ENCODE results near the gene MICAL3.
"Not testable (repeated sequence)": the region's sequence is repeated elsewhere in the genome, so short reads cannot be mapped to it uniquely, and the experiment has no call there.

The MICAL3 gene

DNA sequence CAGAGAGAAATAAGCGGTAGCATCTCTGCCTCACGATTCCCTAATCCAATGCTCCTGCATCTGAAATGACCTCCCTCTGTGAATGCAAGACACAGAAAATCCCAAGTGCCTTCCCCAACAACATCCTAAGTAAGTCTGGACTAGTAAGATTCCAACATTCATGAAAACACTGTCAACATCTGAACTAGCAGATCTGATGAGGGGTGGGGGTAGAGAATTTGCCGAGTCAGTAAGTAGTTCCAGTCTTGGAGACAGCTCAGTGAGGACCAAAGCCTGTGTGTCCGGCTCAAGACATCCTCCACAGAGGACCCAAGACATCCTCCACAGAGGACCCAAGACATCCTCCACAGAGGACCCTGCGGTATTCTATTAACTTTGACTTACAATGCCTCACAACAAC, 259.5 kb downstream of the MICAL3 start:
- H3K36me3 Mint-ChIP-seq (ENCODE audit: low read depth); H3K27ac Mint-ChIP-seq; H3K9me3 Mint-ChIP-seq; H3K4me3 Mint-ChIP-seq: not testable (repeated sequence)
- H3K27me3 Mint-ChIP-seq (ENCODE audit: low read depth) = peaks cover 27% of the 10 kb centered on the region
- peaks cover 13% of the 10 kb centered on the region for H3K4me1 Mint-ChIP-seq (ENCODE audit: low read depth)

DNA sequence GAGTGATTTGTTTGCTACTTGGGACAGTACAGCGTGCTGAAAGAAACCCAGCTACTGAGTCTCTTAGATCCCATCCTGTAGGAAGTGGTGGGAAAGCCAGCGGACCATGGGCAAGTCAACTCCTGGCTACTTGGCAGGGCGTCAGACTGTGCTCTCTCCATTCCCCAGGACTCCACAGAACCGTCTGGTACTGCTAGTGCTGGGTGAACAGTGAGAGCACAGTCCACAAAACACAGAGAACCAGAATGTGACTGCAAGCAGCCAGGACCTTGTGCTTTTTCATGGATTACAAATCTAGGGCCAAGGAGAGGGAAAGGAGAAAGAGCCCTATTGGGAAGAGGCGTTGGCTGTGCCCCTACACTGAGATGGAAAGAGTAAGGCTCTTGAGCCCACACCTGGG, 260.3 kb downstream of the MICAL3 start:
- H3K9me3 Mint-ChIP-seq = no peaks in the 10 kb centered on the region
- no peak overlapping the region for H3K27ac Mint-ChIP-seq
- peaks cover 13% of the 10 kb centered on the region for H3K4me1 Mint-ChIP-seq (ENCODE audit: low read depth)
- peaks cover 24% of the 10 kb centered on the region for H3K27me3 Mint-ChIP-seq (ENCODE audit: low read depth)
- peaks cover 3% of the 10 kb centered on the region for H3K36me3 Mint-ChIP-seq (ENCODE audit: low read depth)
- no peak overlapping the region for H3K4me3 Mint-ChIP-seq

- not testable (repeated sequence) for H3K36me3 Mint-ChIP-seq (ENCODE audit: low read depth); H3K9me3 Mint-ChIP-seq; H3K4me3 Mint-ChIP-seq; H3K27ac Mint-ChIP-seq
- Mint-ChIP-seq H3K4me1 (ENCODE audit: low read depth) (peaks cover 13% of the 10 kb centered on the region), H3K27me3 (ENCODE audit: low read depth) (peaks cover 26% of the 10 kb centered on the region)
Observed at GRCh38 chr22:17763442-17763841, 260.9 kb downstream of the MICAL3 start.

DNA sequence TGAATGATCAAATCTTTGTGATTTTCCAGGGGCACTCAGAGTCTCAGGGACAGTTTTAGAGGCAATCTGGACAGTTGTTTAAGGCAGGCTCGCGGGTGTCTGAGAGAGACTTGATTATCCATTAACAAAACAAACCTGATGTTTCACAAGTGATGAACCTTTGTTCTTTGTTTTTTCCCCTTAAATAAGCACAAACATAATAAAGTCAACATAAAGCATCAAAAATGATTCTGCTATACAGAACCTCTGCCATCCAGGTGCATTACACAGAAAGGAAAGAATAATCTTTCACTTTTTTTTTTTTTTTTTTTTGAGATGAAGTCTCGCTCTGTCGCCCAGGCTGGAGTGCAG, 263.2 kb downstream of the MICAL3 start:
- H3K9me3 Mint-ChIP-seq = no peaks in the 10 kb centered on the region
- H3K4me3 Mint-ChIP-seq = no peak overlapping the region
- peaks cover 3% of the 10 kb centered on the region for H3K4me1 Mint-ChIP-seq (ENCODE audit: low read depth)
- H3K27ac Mint-ChIP-seq = no peak overlapping the region
- peaks cover 19% of the 10 kb centered on the region for H3K27me3 Mint-ChIP-seq (ENCODE audit: low read depth)
- peaks cover 3% of the 10 kb centered on the region for H3K36me3 Mint-ChIP-seq (ENCODE audit: low read depth)

- Mint-ChIP-seq H3K9me3 (no peaks in the 10 kb centered on the region), H3K4me3 (no peak overlapping the region), H3K27me3 (ENCODE audit: low read depth) (peaks cover 4% of the 10 kb centered on the region), H3K36me3 (ENCODE audit: low read depth) (no peaks in the 10 kb centered on the region), H3K27ac (no peak overlapping the region), H3K4me1 (ENCODE audit: low read depth) (no peaks in the 10 kb centered on the region)
Observed at GRCh38 chr22:17754233-17754925, 270.0 kb downstream of the MICAL3 start.

- H3K27ac Mint-ChIP-seq = no peak overlapping the region
- H3K36me3 Mint-ChIP-seq (ENCODE audit: low read depth) = no peaks in the 10 kb centered on the region
- H3K4me1 Mint-ChIP-seq (ENCODE audit: low read depth) = no peaks in the 10 kb centered on the region
- H3K9me3 Mint-ChIP-seq = no peaks in the 10 kb centered on the region
- H3K4me3 Mint-ChIP-seq = no peak overlapping the region
- H3K27me3 Mint-ChIP-seq (ENCODE audit: low read depth) = peaks cover 2% of the 10 kb centered on the region
Observed at GRCh38 chr22:17753401-17753989, 270.9 kb downstream of the MICAL3 start.

DNA sequence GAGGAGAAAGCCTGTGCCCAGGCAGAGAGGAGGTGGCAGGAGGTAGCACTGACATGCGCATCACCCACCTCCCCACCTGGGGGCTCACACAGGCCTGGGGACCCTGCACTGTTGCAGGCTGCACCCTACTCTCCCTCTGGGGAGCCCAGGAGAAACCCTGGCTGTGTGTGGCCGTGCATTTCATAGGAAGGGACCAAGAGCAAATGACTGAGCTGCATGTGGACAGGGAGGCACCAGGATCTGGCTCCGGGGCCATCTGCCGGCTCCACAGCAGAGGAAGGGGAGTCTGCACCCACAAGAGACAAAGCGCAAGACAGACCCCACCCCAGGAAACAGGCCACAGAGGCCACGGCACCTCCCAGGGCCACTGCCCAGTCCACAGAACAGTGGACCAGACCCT, 272.8 kb downstream of the MICAL3 start:
- no peaks in the 10 kb centered on the region for H3K27me3 Mint-ChIP-seq (ENCODE audit: low read depth)
- no peaks in the 10 kb centered on the region for H3K36me3 Mint-ChIP-seq (ENCODE audit: low read depth)
- no peaks in the 10 kb centered on the region for H3K4me1 Mint-ChIP-seq (ENCODE audit: low read depth)
- H3K9me3 Mint-ChIP-seq = no peaks in the 10 kb centered on the region
- H3K27ac Mint-ChIP-seq = no peak overlapping the region
- no peak overlapping the region for H3K4me3 Mint-ChIP-seq

- Mint-ChIP-seq H3K9me3 (no peaks in the 10 kb centered on the region), H3K36me3 (ENCODE audit: low read depth) (no peaks in the 10 kb centered on the region), H3K27me3 (ENCODE audit: low read depth) (no peaks in the 10 kb centered on the region), H3K4me1 (ENCODE audit: low read depth) (peaks cover under 1% of the 10 kb centered on the region), H3K4me3 (no peak overlapping the region), H3K27ac (no peak overlapping the region)
Observed at GRCh38 chr22:17749605-17750395, 274.6 kb downstream of the MICAL3 start.

DNA sequence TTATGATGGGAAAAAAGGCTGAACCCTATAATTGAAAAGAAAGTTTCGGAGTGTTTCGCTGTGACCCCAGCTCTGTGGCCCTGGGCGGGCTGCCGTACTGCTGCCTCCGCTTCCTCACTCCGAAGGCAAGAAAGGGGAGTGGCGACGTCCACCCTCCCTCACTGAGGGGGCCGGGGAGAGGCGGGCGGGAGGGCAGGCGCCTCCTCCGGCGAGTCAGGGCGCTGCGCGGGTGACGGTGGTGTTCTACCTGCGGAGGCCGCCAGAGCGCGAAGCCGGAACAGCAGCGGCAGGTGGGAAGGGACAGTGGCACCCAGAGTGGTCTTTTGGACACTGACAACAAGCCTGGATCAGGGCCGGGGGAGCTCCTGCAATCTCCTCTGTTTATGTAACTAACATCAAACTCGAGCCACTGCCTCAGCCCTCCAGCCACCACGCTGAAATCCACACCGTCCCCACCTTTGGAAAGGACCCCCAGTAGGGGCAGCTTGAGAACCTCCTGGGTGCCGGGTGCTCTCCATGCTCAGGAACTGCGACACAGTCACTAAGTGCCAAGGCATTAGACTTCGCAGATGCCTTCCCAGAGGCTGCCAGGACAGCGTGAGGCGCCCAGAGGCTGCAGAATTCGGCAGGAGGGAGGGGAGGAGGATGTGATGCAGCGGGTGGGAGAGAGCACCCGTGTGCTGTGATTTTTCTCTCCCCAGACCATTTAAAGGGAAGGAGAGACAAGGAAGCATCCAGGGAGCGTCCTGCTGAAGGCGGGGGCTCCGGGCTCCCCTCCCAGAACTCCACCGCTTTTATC, 275.6 kb downstream of the MICAL3 start:
- Mint-ChIP-seq H3K36me3 (ENCODE audit: low read depth) (no peaks in the 10 kb centered on the region), H3K27ac (no peak overlapping the region), H3K4me3 (no peak overlapping the region), H3K4me1 (ENCODE audit: low read depth) (peaks cover 2% of the 10 kb centered on the region), H3K9me3 (no peaks in the 10 kb centered on the region), H3K27me3 (ENCODE audit: low read depth) (no peaks in the 10 kb centered on the region)

GRCh38 chr22:17746916-17747315, 277.4 kb downstream of the MICAL3 start:
- Mint-ChIP-seq H3K4me3 (no peak overlapping the region), H3K27ac (no peak overlapping the region), H3K4me1 (ENCODE audit: low read depth) (peaks cover 2% of the 10 kb centered on the region), H3K27me3 (ENCODE audit: low read depth) (no peaks in the 10 kb centered on the region), H3K9me3 (no peaks in the 10 kb centered on the region), H3K36me3 (ENCODE audit: low read depth) (peaks cover 3% of the 10 kb centered on the region)

DNA sequence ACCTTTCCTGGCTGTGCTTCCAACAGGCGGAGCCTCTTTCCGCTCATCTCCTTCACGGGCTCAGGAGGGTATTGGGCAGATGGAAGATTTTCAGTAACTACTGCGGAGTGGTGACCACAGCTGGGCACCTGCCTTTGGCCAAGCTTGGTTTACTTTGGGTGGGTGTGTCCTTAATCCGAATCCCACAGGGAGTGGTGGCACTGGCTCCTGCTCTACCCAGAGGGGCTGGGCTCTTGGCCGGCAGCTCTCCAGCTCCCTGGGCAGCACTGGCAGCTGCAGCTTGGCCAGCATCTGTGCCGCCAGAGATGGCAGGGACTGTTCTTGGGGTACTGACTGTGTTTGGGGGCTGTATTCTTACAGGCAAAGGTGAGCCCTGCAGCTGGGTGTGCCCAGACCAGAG, 279.9 kb downstream of the MICAL3 start:
- no peak overlapping the region for H3K27ac Mint-ChIP-seq
- H3K9me3 Mint-ChIP-seq = no peaks in the 10 kb centered on the region
- H3K4me1 Mint-ChIP-seq (ENCODE audit: low read depth) = peaks cover 2% of the 10 kb centered on the region
- peaks cover 3% of the 10 kb centered on the region for H3K36me3 Mint-ChIP-seq (ENCODE audit: low read depth)
- H3K4me3 Mint-ChIP-seq = no peak overlapping the region
- no peaks in the 10 kb centered on the region for H3K27me3 Mint-ChIP-seq (ENCODE audit: low read depth)

- Mint-ChIP-seq H3K4me3 (no peak overlapping the region), H3K9me3 (no peaks in the 10 kb centered on the region), H3K27me3 (ENCODE audit: low read depth) (no peaks in the 10 kb centered on the region), H3K27ac (no peak overlapping the region), H3K4me1 (ENCODE audit: low read depth) (peaks cover 2% of the 10 kb centered on the region), H3K36me3 (ENCODE audit: low read depth) (peaks cover 3% of the 10 kb centered on the region)
Observed at GRCh38 chr22:17743661-17744411, 280.5 kb downstream of the MICAL3 start.

- H3K36me3 Mint-ChIP-seq (ENCODE audit: low read depth) = peaks cover 3% of the 10 kb centered on the region
- H3K27me3 Mint-ChIP-seq (ENCODE audit: low read depth) = no peaks in the 10 kb centered on the region
- H3K9me3 Mint-ChIP-seq = no peaks in the 10 kb centered on the region
- H3K27ac Mint-ChIP-seq = no peak overlapping the region
- H3K4me3 Mint-ChIP-seq = no peak overlapping the region
- H3K4me1 Mint-ChIP-seq (ENCODE audit: low read depth) = peaks cover 2% of the 10 kb centered on the region
Observed at GRCh38 chr22:17742527-17742902, 281.8 kb downstream of the MICAL3 start.
